ENCODE results near the gene DEF6.
A peak's percentile ranks its signal among the peaks of the same experiment; 100 is the strongest.

DEF6 gene

GRCh38 chr6:35354361-35355135 is 56.9 kb downstream of the DEF6 start:
- DNase-seq, result no peak

GRCh38 chr6:35356391-35356790 is 58.8 kb downstream of the DEF6 start:
- DNase-seq, result no peak

- DNase-seq, result no peak
These were observed 60.1 kb downstream of the DEF6 start for GRCh38 chr6:35357677-35358076.

GRCh38 chr6:35358086-35358485 is 60.5 kb downstream of the DEF6 start:
- no peak for DNase-seq

- no peak for DNase-seq
These were observed 61.7 kb downstream of the DEF6 start for GRCh38 chr6:35359346-35359743.

GRCh38 chr6:35359744-35360348 is 62.2 kb downstream of the DEF6 start:
- DNase-seq, result no peak

- DNase-seq, result no peak
These were observed 62.9 kb downstream of the DEF6 start for GRCh38 chr6:35360349-35361138.

GRCh38 chr6:35362200-35362599 is 64.6 kb downstream of the DEF6 start:
- DNase-seq, result no peak

GRCh38 chr6:35363293-35363750 is 65.7 kb downstream of the DEF6 start:
- DNase-seq, result no peak

GRCh38 chr6:35365594-35366203 is 68.1 kb downstream of the DEF6 start:
- DNase-seq, result no peak

- DNase-seq, result no peak
These were observed 68.6 kb downstream of the DEF6 start for GRCh38 chr6:35366204-35366596.

GRCh38 chr6:35367646-35368037 is 70.0 kb downstream of the DEF6 start:
- no peak for DNase-seq

GRCh38 chr6:35368038-35368887 is 70.6 kb downstream of the DEF6 start:
- peak; percentile 88 for DNase-seq

- DNase-seq, result peak; percentile 70
These were observed 72.6 kb downstream of the DEF6 start for GRCh38 chr6:35370124-35370741.

- DNase-seq, result no peak
These were observed 73.3 kb downstream of the DEF6 start for GRCh38 chr6:35370785-35371493.

All from activated CD4-positive, alpha-beta T cell treated with anti-CD3 and anti-CD28 coated beads, Interleukin-10, Interleukin-2, amounts not matched to agents 100 ng/mL and 50 ng/mL, durations not matched to agents 16 hours and 8 hours (primary cell).